Lower leg skin (tissue), 3 donors: ENCODE data around the gene CENPVL1.

Source experiments
- POLR2A ChIP-seq, 2 donors: fragments of 450-650 bp; IDR thresholded peaks; one replicate each; pipeline ENCODE4 v1.6.1; 2016 to 2017; ENCODE audit warnings: antibody characterized with exemption in 2 of 2, mild to moderate bottlenecking in 1 of 2, moderate library complexity in 1 of 2
- TF ChIP-seq, protein P1 (sequence below), 3 donors: fragments of 450-650 bp; IDR thresholded peaks; one replicate each; pipeline ENCODE4 v1.5.1; 2016; ENCODE audit warnings: antibody characterized with exemption in 3 of 3, mild to moderate bottlenecking in 3 of 3, moderate library complexity in 2 of 3

DNA sequence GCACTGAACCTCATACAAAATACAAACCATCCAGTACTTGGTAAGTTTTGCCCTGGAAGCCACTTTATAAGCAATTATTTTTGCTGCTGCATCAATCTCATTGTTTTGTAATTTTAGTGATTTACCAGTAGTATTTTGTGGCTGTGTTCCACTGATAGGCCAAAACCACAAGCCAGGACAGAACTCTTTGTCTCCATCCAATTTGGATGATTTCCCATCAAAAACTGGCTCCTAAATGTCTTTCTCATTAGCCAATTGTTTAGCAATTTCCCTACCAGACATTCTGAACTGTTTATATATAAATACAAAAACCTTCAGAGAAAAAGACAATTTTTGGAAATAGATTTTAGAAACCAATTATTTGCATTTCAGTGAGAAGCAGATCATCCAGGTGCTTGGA lies 37.4 kb downstream of the CENPVL1 start:
- TF ChIP-seq, protein P1, sequence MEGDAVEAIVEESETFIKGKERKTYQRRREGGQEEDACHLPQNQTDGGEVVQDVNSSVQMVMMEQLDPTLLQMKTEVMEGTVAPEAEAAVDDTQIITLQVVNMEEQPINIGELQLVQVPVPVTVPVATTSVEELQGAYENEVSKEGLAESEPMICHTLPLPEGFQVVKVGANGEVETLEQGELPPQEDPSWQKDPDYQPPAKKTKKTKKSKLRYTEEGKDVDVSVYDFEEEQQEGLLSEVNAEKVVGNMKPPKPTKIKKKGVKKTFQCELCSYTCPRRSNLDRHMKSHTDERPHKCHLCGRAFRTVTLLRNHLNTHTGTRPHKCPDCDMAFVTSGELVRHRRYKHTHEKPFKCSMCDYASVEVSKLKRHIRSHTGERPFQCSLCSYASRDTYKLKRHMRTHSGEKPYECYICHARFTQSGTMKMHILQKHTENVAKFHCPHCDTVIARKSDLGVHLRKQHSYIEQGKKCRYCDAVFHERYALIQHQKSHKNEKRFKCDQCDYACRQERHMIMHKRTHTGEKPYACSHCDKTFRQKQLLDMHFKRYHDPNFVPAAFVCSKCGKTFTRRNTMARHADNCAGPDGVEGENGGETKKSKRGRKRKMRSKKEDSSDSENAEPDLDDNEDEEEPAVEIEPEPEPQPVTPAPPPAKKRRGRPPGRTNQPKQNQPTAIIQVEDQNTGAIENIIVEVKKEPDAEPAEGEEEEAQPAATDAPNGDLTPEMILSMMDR (IDR thresholded peaks at IDR 0.05), result no peak
- no peak for TF ChIP-seq POLR2A (IDR thresholded peaks at IDR 0.05)
